ENCODE data around the gene DEFB127. TPM values are rescaled to one million over a fixed set of nuclear protein-coding genes. Genes with fewer than 3 reads are reported as not detected.
A peak's percentile ranks its signal among the peaks of the same experiment; 100 is the strongest.
"Not testable (repeated sequence)": the region's sequence is repeated elsewhere in the genome, so short reads cannot be mapped to it uniquely, and the experiment has no call there.

DEFB127 gene
- polyA plus RNA-seq (2013): not detected

- ChIA-PET CTCF (no interaction called here), POLR2A (no interaction called here)
- WGBS (ENCODE audit: insufficient coverage): 92% methylated on average over 3 of the region's 5 CpGs
- Histone ChIP-seq H3K4me1 (ENCODE audit: control extremely low read depth in 1 of 4, control insufficient read depth in 4 of 4, insufficient read depth in 4 of 4, low read length in 3 of 4) (no peaks in the 10 kb centered on the region), H3K27ac (ENCODE audit: insufficient read depth in 1 of 2, low read depth in 1 of 2, low read length in 2 of 2, poor library complexity in 1 of 2, severe bottlenecking in 2 of 2) (no peak within 1 kb of the TSS), H3K9me3 (ENCODE audit: control extremely low read depth in 1 of 5, control insufficient read depth in 4 of 5, insufficient read depth in 2 of 5, low read depth in 1 of 5, low read length in 4 of 5) (no peaks in the 10 kb centered on the region), H3K4me3 (ENCODE audit: control insufficient read depth in 1 of 7, extremely low read depth in 1 of 7, insufficient read depth in 4 of 7, low read depth in 2 of 7, low read length in 6 of 7) (no peak within 1 kb of the TSS), H3K27me3 (replicated peaks in 2 of 5; ENCODE audit: control insufficient read depth in 4 of 5, insufficient read depth in 5 of 5, low read length in 4 of 5) (peaks cover 0 to 9% (median 3%) of the 10 kb centered on the region in 5 experiments), H3K36me3 (ENCODE audit: control insufficient read depth in 4 of 4, insufficient read depth in 4 of 4, low read length in 3 of 4) (no peaks in the 10 kb centered on the region)
- DNase-seq: no peak
Measured at GRCh38 chr20:157154-157553, at the start of gene DEFB127. TSS of gene DEFB127 (plus strand) at chr20:157454. CDS start at chr20:157545, 91 bp downstream.

- CTCF ChIA-PET: no interaction called here
- no peak overlapping the region for H3K4me3 ChIP-seq (ENCODE audit: control insufficient read depth in 1 of 7, extremely low read depth in 1 of 7, insufficient read depth in 4 of 7, low read depth in 2 of 7, low read length in 6 of 7)
- peaks cover 0 to 16% (median 2%) of the 10 kb centered on the region in 5 experiments for H3K9me3 ChIP-seq (ENCODE audit: control extremely low read depth in 1 of 5, control insufficient read depth in 4 of 5, insufficient read depth in 2 of 5, low read depth in 1 of 5, low read length in 4 of 5)
- DNase-seq: no peak
- POLR2A ChIA-PET: no interaction called here
- no peaks in the 10 kb centered on the region for H3K36me3 ChIP-seq (ENCODE audit: control insufficient read depth in 4 of 4, insufficient read depth in 4 of 4, low read length in 3 of 4)
- no peaks in the 10 kb centered on the region for H3K4me1 ChIP-seq (ENCODE audit: control extremely low read depth in 1 of 4, control insufficient read depth in 4 of 4, insufficient read depth in 4 of 4, low read length in 3 of 4)
- H3K27me3 ChIP-seq (replicated peaks in 2 of 5; ENCODE audit: control insufficient read depth in 4 of 5, insufficient read depth in 5 of 5, low read length in 4 of 5): peaks cover 0 to 8% (median 4%) of the 10 kb centered on the region in 5 experiments
- no peak overlapping the region for H3K27ac ChIP-seq (ENCODE audit: insufficient read depth in 1 of 2, low read depth in 1 of 2, low read length in 2 of 2, poor library complexity in 1 of 2, severe bottlenecking in 2 of 2)
Measured at GRCh38 chr20:112396-112795, 44.9 kb upstream of the DEFB127 start.

GRCh38 chr20:117518-117917 lies 39.7 kb upstream of the DEFB127 start:
- H3K4me1 ChIP-seq (ENCODE audit: control extremely low read depth in 1 of 4, control insufficient read depth in 4 of 4, insufficient read depth in 4 of 4, low read length in 3 of 4): no peaks in the 10 kb centered on the region
- H3K4me3 ChIP-seq (ENCODE audit: control insufficient read depth in 1 of 7, extremely low read depth in 1 of 7, insufficient read depth in 4 of 7, low read depth in 2 of 7, low read length in 6 of 7): no peak overlapping the region
- POLR2A ChIA-PET: no interaction called here
- no peak for DNase-seq
- no peak overlapping the region for H3K27ac ChIP-seq (ENCODE audit: insufficient read depth in 1 of 2, low read depth in 1 of 2, low read length in 2 of 2, poor library complexity in 1 of 2, severe bottlenecking in 2 of 2)
- CTCF ChIA-PET: no interaction called here
- H3K27me3 ChIP-seq (replicated peaks in 2 of 5; ENCODE audit: control insufficient read depth in 4 of 5, insufficient read depth in 5 of 5, low read length in 4 of 5): peaks cover 0 to 12% (median 5%) of the 10 kb centered on the region in 5 experiments
- H3K36me3 ChIP-seq (ENCODE audit: control insufficient read depth in 4 of 4, insufficient read depth in 4 of 4, low read length in 3 of 4): no peaks in the 10 kb centered on the region
- peaks cover 0 to 23% (median 6%) of the 10 kb centered on the region in 5 experiments for H3K9me3 ChIP-seq (ENCODE audit: control extremely low read depth in 1 of 5, control insufficient read depth in 4 of 5, insufficient read depth in 2 of 5, low read depth in 1 of 5, low read length in 4 of 5)

GRCh38 chr20:129786-130323 lies 27.4 kb upstream of the DEFB127 start:
- H3K27me3 ChIP-seq (replicated peaks in 2 of 5; ENCODE audit: control insufficient read depth in 4 of 5, insufficient read depth in 5 of 5, low read length in 4 of 5); H3K4me3 ChIP-seq (ENCODE audit: control insufficient read depth in 1 of 7, extremely low read depth in 1 of 7, insufficient read depth in 4 of 7, low read depth in 2 of 7, low read length in 6 of 7); H3K9me3 ChIP-seq (ENCODE audit: control extremely low read depth in 1 of 5, control insufficient read depth in 4 of 5, insufficient read depth in 2 of 5, low read depth in 1 of 5, low read length in 4 of 5); H3K27ac ChIP-seq (ENCODE audit: insufficient read depth in 1 of 2, low read depth in 1 of 2, low read length in 2 of 2, poor library complexity in 1 of 2, severe bottlenecking in 2 of 2); DNase-seq; H3K36me3 ChIP-seq (ENCODE audit: control insufficient read depth in 4 of 4, insufficient read depth in 4 of 4, low read length in 3 of 4); H3K4me1 ChIP-seq (ENCODE audit: control extremely low read depth in 1 of 4, control insufficient read depth in 4 of 4, insufficient read depth in 4 of 4, low read length in 3 of 4); CTCF ChIA-PET; POLR2A ChIA-PET: not testable (repeated sequence)
- 94% methylated on average over 18 of the region's 28 CpGs for WGBS (ENCODE audit: insufficient coverage)

DNA sequence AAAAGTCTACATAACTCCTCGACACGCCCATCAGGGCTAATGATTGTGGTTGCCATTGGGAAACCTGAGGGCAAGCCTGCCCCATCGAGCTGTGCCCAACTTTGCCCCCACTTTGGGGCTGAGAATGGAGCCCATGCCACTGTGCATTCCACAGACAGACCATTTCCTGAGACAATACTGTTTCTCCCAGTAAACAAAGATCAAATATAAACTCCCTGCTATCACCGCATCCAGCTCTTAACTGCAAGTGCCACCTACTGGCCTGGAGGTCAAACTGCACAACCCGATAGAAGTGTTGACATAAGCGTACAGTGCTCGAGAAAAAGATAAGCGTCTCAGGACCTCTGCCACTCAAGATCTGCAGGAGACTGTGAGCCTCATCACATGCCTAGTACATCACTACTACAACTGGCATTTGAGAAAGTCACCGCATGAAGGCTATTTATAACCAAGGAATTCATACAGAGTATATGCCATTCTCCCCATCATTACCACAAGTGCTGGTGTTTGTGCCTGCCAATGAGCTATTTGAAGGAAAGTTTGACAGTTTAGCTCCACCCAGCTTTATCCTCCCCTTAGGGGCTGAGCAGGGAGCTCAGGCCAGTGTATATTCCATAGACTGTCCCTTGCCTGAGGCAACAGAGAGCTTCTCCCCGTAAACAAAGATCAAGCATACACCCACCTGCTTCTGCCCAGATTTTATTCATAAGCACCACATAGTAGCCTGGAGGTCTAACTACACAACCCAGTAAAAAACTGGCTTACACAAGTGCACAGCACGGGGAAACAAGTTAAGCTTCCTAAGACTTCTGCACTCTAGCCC lies 19.4 kb upstream of the DEFB127 start:
- H3K27ac ChIP-seq (ENCODE audit: insufficient read depth in 1 of 2, low read depth in 1 of 2, low read length in 2 of 2, poor library complexity in 1 of 2, severe bottlenecking in 2 of 2): no peak overlapping the region
- no peak overlapping the region for H3K4me3 ChIP-seq (ENCODE audit: control insufficient read depth in 1 of 7, extremely low read depth in 1 of 7, insufficient read depth in 4 of 7, low read depth in 2 of 7, low read length in 6 of 7)
- H3K9me3 ChIP-seq (ENCODE audit: control extremely low read depth in 1 of 5, control insufficient read depth in 4 of 5, insufficient read depth in 2 of 5, low read depth in 1 of 5, low read length in 4 of 5): peaks cover 0 to 4% (median 0%) of the 10 kb centered on the region in 5 experiments
- CTCF ChIA-PET: no interaction called here
- no peaks in the 10 kb centered on the region for H3K36me3 ChIP-seq (ENCODE audit: control insufficient read depth in 4 of 4, insufficient read depth in 4 of 4, low read length in 3 of 4)
- POLR2A ChIA-PET: no interaction called here
- peak in 2 of 3 donors; percentile 5 to 8 for DNase-seq
- H3K4me1 ChIP-seq (ENCODE audit: control extremely low read depth in 1 of 4, control insufficient read depth in 4 of 4, insufficient read depth in 4 of 4, low read length in 3 of 4): no peaks in the 10 kb centered on the region
- WGBS (ENCODE audit: insufficient coverage): 97% methylated on average over 10 of the region's 11 CpGs
- peaks cover 0 to 20% (median 6%) of the 10 kb centered on the region in 5 experiments for H3K27me3 ChIP-seq (replicated peaks in 2 of 5; ENCODE audit: control insufficient read depth in 4 of 5, insufficient read depth in 5 of 5, low read length in 4 of 5)

- WGBS (ENCODE audit: insufficient coverage): 83% methylated on average over 1 of the region's 1 CpG
- peaks cover 0 to 4% (median 0%) of the 10 kb centered on the region in 5 experiments for H3K9me3 ChIP-seq (ENCODE audit: control extremely low read depth in 1 of 5, control insufficient read depth in 4 of 5, insufficient read depth in 2 of 5, low read depth in 1 of 5, low read length in 4 of 5)
- DNase-seq: no peak
- H3K36me3 ChIP-seq (ENCODE audit: control insufficient read depth in 4 of 4, insufficient read depth in 4 of 4, low read length in 3 of 4): no peaks in the 10 kb centered on the region
- CTCF ChIA-PET: no interaction called here
- POLR2A ChIA-PET: no interaction called here
- no peak within 1 kb of the TSS for H3K4me3 ChIP-seq (ENCODE audit: control insufficient read depth in 1 of 7, extremely low read depth in 1 of 7, insufficient read depth in 4 of 7, low read depth in 2 of 7, low read length in 6 of 7)
- H3K27me3 ChIP-seq (replicated peaks in 2 of 5; ENCODE audit: control insufficient read depth in 4 of 5, insufficient read depth in 5 of 5, low read length in 4 of 5): peaks cover 2 to 38% (median 13%) of the 10 kb centered on the region in 5 experiments
- no peaks in the 10 kb centered on the region for H3K4me1 ChIP-seq (ENCODE audit: control extremely low read depth in 1 of 4, control insufficient read depth in 4 of 4, insufficient read depth in 4 of 4, low read length in 3 of 4)
- H3K27ac ChIP-seq (ENCODE audit: insufficient read depth in 1 of 2, low read depth in 1 of 2, low read length in 2 of 2, poor library complexity in 1 of 2, severe bottlenecking in 2 of 2): no peak within 1 kb of the TSS
Measured at GRCh38 chr20:142290-142689, 15.0 kb upstream of the DEFB127 start, which contains the start of gene DEFB126. TSS of gene DEFB126 (plus strand) at chr20:142590. CDS start at chr20:142629, 39 bp downstream.

DNA sequence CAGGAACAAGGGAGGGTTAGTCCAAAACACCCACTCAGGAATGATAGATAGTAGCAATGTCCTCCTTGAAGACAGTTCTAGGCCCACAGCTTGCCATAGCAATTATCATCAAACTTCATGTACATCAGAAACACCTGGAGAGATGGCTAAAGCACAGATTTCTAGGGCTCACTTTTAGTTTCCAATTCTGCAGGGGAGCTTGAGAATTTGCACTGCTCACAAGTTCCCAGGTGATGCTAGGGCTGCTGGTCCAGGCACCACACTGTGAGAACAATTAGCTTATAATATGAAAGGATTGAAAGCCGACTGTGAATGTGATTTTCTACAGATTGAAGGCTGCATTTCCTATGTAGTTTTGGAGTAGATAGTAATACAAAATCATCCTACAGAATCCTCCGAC lies 11.4 kb upstream of the DEFB127 start:
- H3K27ac ChIP-seq (ENCODE audit: insufficient read depth in 1 of 2, low read depth in 1 of 2, low read length in 2 of 2, poor library complexity in 1 of 2, severe bottlenecking in 2 of 2): no peak overlapping the region
- CTCF ChIA-PET: interaction anchor here (1.2 kb wide), 1 partner anchor 49 kb away, joined by 3 read pairs; no protein-coding TSS in a partner anchor
- peaks cover 2 to 34% (median 18%) of the 10 kb centered on the region in 5 experiments for H3K27me3 ChIP-seq (replicated peaks in 2 of 5; ENCODE audit: control insufficient read depth in 4 of 5, insufficient read depth in 5 of 5, low read length in 4 of 5)
- H3K9me3 ChIP-seq (ENCODE audit: control extremely low read depth in 1 of 5, control insufficient read depth in 4 of 5, insufficient read depth in 2 of 5, low read depth in 1 of 5, low read length in 4 of 5): no peaks in the 10 kb centered on the region
- POLR2A ChIA-PET: no interaction called here
- no peaks in the 10 kb centered on the region for H3K36me3 ChIP-seq (ENCODE audit: control insufficient read depth in 4 of 4, insufficient read depth in 4 of 4, low read length in 3 of 4)
- no CpG with 5 or more reads among the region's 2 CpGs for WGBS (ENCODE audit: insufficient coverage)
- H3K4me1 ChIP-seq (ENCODE audit: control extremely low read depth in 1 of 4, control insufficient read depth in 4 of 4, insufficient read depth in 4 of 4, low read length in 3 of 4): no peaks in the 10 kb centered on the region
- DNase-seq: no peak
- H3K4me3 ChIP-seq (ENCODE audit: control insufficient read depth in 1 of 7, extremely low read depth in 1 of 7, insufficient read depth in 4 of 7, low read depth in 2 of 7, low read length in 6 of 7): no peak overlapping the region

Measured in common myeloid progenitor, CD34-positive (primary cell).